ENCODE results near the gene PARD6B. TPM values are rescaled to one million over a fixed set of nuclear protein-coding genes. Genes with fewer than 3 reads are reported as not detected.

PARD6B gene
- total RNA-seq, 5 donors from 2014 or later (not counting 1 experiment from before 2014, with no cell fraction given): 5.9 to 12.4 (median 9.4) TPM

DNA sequence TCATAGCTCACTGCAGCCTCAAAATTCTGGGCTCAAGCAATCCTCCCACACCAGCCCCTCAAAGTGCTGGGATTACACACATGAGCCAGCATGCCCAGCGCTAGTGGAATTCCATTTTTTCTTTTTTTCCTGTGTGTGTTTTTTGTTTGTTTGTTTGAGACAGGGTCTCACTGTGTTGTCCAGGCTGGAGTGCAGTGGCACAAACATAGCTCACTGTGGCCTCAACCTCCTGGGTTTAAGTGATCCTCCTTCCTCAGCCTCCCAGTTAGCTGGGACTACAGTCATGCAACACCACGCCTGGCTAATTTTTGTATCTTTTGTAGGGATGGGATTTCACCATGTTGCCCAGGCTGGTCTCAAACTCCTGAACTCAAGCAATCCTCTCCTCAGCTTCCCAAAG, 14.1 kb upstream of the PARD6B start:
- H3K27ac ChIP-seq (ENCODE audit: low read length): no peak overlapping the region
- no peak overlapping the region for H3K27ac Mint-ChIP-seq
- peaks cover 0 to 25% of the 10 kb centered on the region in 2 experiments for H3K27me3 ChIP-seq (replicated peaks in 1 of 2; ENCODE audit: control insufficient read depth in 2 of 2, extremely low read depth in 1 of 2, insufficient read depth in 2 of 2, low read length in 1 of 2)
- no peak overlapping the region for H3K4me3 ChIP-seq (ENCODE audit: control insufficient read depth in 1 of 2, extremely low read depth in 1 of 2, low read length in 1 of 2)
- no peaks in the 10 kb centered on the region for H3K4me1 Mint-ChIP-seq
- DNase-seq: no peak
- H3K27me3 Mint-ChIP-seq: peaks cover 18 to 22% of the 10 kb centered on the region in 2 donors
- no peaks in the 10 kb centered on the region for H3K4me1 ChIP-seq (ENCODE audit: control insufficient read depth in 1 of 2, extremely low read depth in 1 of 2, insufficient read depth in 2 of 2, low read length in 2 of 2)
- H3K36me3 ChIP-seq (ENCODE audit: control insufficient read depth in 2 of 2, extremely low read depth in 1 of 2, insufficient read depth in 1 of 2, low read length in 1 of 2): no peaks in the 10 kb centered on the region
- CTCF ChIA-PET: no interaction called here
- H3K36me3 Mint-ChIP-seq: no peaks in the 10 kb centered on the region
- no peak for ATAC-seq (replicated peaks in 1 of 4)
- no CpG with 5 or more reads among the region's 2 CpGs for whole genome bisulfite sequencing (ENCODE audit: insufficient coverage)
- POLR2A ChIA-PET: no interaction called here
- no peak overlapping the region for H3K4me3 Mint-ChIP-seq
- no peaks in the 10 kb centered on the region for H3K9me3 ChIP-seq
- H3K9me3 Mint-ChIP-seq: no peaks in the 10 kb centered on the region

DNA sequence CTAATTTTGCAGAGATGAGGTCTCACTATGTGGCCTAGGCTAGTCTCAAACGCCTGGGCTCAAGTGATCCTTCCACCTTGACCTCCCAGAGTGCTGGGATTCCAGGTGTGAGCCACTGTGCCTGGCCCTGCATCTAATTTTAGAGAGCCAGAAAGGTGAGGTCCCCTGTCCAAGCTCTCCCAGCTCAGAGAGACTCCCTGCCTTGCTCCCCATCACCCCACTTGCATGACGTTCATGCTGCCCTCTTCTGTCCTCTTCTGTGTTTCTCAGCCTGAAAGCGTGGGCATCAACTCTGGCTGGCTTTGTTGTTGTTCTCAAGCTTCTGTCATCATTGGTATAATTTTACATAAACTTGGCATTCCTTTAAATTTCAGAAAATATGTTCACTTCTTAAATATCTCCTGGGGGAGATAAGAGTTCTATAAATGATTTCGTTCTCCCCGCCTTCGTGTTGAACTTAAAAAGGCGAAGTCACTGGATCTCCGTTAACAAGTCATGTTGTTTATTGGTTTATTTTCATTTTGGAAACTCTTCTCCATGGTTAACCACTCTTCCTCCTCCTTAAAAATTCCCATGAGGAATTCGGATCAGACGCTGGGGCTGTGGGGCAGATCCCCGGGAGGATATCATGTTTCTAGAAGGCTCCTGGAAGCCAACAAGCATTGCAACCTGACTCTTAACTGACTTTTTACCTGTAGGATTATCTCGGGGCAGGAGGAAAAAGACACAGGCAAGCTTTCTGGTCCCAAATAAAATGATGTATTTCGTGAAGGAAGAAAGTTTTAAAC, 13.2 kb upstream of the PARD6B start:
- ChIA-PET CTCF (interaction anchor here in 1 of 2 donors (0.6 kb wide), 1 partner anchor 33 kb away, joined by 3 read pairs; no protein-coding TSS in a partner anchor), POLR2A (no interaction called here)
- DNase-seq (no peak), ATAC-seq (replicated peaks in 1 of 4) (no peak)
- Histone ChIP-seq H3K27me3 (replicated peaks in 1 of 2; ENCODE audit: control insufficient read depth in 2 of 2, extremely low read depth in 1 of 2, insufficient read depth in 2 of 2, low read length in 1 of 2) (peaks cover 0 to 20% of the 10 kb centered on the region in 2 experiments), H3K9me3 (no peaks in the 10 kb centered on the region), H3K4me1 (ENCODE audit: control insufficient read depth in 1 of 2, extremely low read depth in 1 of 2, insufficient read depth in 2 of 2, low read length in 2 of 2) (no peaks in the 10 kb centered on the region), H3K36me3 (ENCODE audit: control insufficient read depth in 2 of 2, extremely low read depth in 1 of 2, insufficient read depth in 1 of 2, low read length in 1 of 2) (no peaks in the 10 kb centered on the region), H3K4me3 (ENCODE audit: control insufficient read depth in 1 of 2, extremely low read depth in 1 of 2, low read length in 1 of 2) (no peak overlapping the region), H3K27ac (ENCODE audit: low read length) (no peak overlapping the region)
- H3K27ac Mint-ChIP-seq: no peak overlapping the region
- H3K4me3 Mint-ChIP-seq: no peak overlapping the region
- H3K4me1 Mint-ChIP-seq: no peaks in the 10 kb centered on the region
- H3K9me3 Mint-ChIP-seq: no peaks in the 10 kb centered on the region
- no peaks in the 10 kb centered on the region for H3K36me3 Mint-ChIP-seq
- 59% methylated on average over 3 of the region's 13 CpGs for WGBS (ENCODE audit: insufficient coverage)
- H3K27me3 Mint-ChIP-seq: peaks cover 14 to 15% of the 10 kb centered on the region in 2 donors

DNA sequence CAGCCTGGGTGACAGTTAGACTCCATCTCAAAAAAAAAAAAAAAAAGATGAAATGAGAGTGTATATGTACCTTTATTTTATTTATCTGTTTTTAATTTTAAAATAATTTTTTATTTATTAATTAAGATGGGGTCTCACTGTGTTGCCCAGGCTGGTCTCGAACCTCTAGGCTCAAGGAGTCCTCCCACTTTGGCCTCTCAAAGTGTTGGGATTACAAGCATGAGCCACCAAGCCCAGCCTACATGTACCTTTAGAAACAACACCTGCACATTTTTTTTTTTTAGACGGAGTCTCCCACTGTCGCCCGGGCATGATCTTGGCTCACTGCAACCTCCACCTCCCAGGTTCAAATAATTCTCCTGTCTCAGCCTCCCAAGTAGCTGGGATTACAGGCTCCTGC, 12.1 kb upstream of the PARD6B start:
- no peak overlapping the region for H3K27ac ChIP-seq (ENCODE audit: low read length)
- Mint-ChIP-seq H3K27ac (no peak overlapping the region), H3K4me3 (no peak overlapping the region), H3K27me3 (peaks cover 5 to 7% of the 10 kb centered on the region in 2 donors), H3K4me1 (no peaks in the 10 kb centered on the region), H3K9me3 (no peaks in the 10 kb centered on the region), H3K36me3 (no peaks in the 10 kb centered on the region)
- no peaks in the 10 kb centered on the region for H3K9me3 ChIP-seq
- 100% methylated on average over 1 of the region's 4 CpGs for WGBS (ENCODE audit: insufficient coverage)
- H3K4me1 ChIP-seq (ENCODE audit: control insufficient read depth in 1 of 2, extremely low read depth in 1 of 2, insufficient read depth in 2 of 2, low read length in 2 of 2): no peaks in the 10 kb centered on the region
- H3K4me3 ChIP-seq (ENCODE audit: control insufficient read depth in 1 of 2, extremely low read depth in 1 of 2, low read length in 1 of 2): no peak overlapping the region
- no peaks in the 10 kb centered on the region for H3K36me3 ChIP-seq (ENCODE audit: control insufficient read depth in 2 of 2, extremely low read depth in 1 of 2, insufficient read depth in 1 of 2, low read length in 1 of 2)
- CTCF ChIA-PET: no interaction called here
- ATAC-seq (replicated peaks in 1 of 4): no peak
- POLR2A ChIA-PET: no interaction called here
- no peak for DNase-seq
- H3K27me3 ChIP-seq (replicated peaks in 1 of 2; ENCODE audit: control insufficient read depth in 2 of 2, extremely low read depth in 1 of 2, insufficient read depth in 2 of 2, low read length in 1 of 2): peaks cover 0 to 17% of the 10 kb centered on the region in 2 experiments

DNA sequence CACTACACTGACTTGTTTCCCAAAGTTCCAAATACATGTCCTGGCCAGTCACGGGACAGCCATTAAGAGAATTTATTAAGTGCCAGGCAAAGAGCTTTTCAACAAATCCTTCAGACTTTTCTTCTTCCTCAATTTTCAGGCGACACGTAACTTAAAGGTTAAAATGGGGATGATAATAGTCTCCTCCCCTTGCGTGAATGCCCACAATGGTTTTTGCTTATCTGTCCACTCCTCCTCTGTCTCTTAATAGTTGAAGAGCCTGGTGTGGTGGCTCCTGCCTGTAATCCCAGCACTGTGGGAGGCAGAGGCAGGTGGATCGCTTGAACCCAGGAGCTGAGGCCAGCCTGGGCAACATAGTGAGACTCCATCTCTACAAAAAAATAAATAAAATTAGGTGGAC, 11.4 kb upstream of the PARD6B start:
- no peak for ATAC-seq (replicated peaks in 1 of 4)
- Mint-ChIP-seq H3K9me3 (no peaks in the 10 kb centered on the region), H3K4me1 (no peaks in the 10 kb centered on the region), H3K27me3 (peaks cover 4 to 7% of the 10 kb centered on the region in 2 donors), H3K36me3 (no peaks in the 10 kb centered on the region), H3K27ac (no peak overlapping the region), H3K4me3 (no peak overlapping the region)
- ChIA-PET POLR2A (no interaction called here), CTCF (no interaction called here)
- Histone ChIP-seq H3K36me3 (ENCODE audit: control insufficient read depth in 2 of 2, extremely low read depth in 1 of 2, insufficient read depth in 1 of 2, low read length in 1 of 2) (no peaks in the 10 kb centered on the region), H3K4me3 (ENCODE audit: control insufficient read depth in 1 of 2, extremely low read depth in 1 of 2, low read length in 1 of 2) (no peak overlapping the region), H3K9me3 (no peaks in the 10 kb centered on the region), H3K27ac (ENCODE audit: low read length) (no peak overlapping the region), H3K4me1 (ENCODE audit: control insufficient read depth in 1 of 2, extremely low read depth in 1 of 2, insufficient read depth in 2 of 2, low read length in 2 of 2) (no peaks in the 10 kb centered on the region), H3K27me3 (replicated peaks in 1 of 2; ENCODE audit: control insufficient read depth in 2 of 2, extremely low read depth in 1 of 2, insufficient read depth in 2 of 2, low read length in 1 of 2) (peaks cover 0 to 16% of the 10 kb centered on the region in 2 experiments)
- no CpG with 5 or more reads among the region's 5 CpGs for WGBS (ENCODE audit: insufficient coverage)
- DNase-seq: no peak

DNA sequence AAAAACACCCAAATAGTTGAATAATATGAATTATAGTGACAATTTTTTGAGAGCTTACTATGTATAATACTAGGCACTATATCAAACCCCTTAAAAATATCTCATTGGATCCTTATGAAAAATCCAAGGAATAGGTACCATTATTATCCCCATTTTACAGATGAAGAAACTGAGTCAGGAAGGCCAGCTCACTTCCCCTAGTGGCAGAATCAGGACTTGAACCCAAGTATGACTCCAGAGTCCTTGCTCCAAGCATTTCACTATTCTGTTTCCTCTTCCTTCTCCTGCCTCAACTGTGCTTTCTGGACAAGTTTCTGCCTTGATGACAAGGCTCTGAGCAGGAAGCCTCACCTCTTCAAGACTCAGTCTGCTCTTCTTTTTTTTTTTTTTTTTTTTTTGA, 10.8 kb upstream of the PARD6B start:
- H3K4me1 ChIP-seq (ENCODE audit: control insufficient read depth in 1 of 2, extremely low read depth in 1 of 2, insufficient read depth in 2 of 2, low read length in 2 of 2): no peaks in the 10 kb centered on the region
- no peak for DNase-seq
- ATAC-seq (replicated peaks in 1 of 4): no peak
- H3K4me3 ChIP-seq (ENCODE audit: control insufficient read depth in 1 of 2, extremely low read depth in 1 of 2, low read length in 1 of 2): no peak overlapping the region
- no peaks in the 10 kb centered on the region for H3K36me3 ChIP-seq (ENCODE audit: control insufficient read depth in 2 of 2, extremely low read depth in 1 of 2, insufficient read depth in 1 of 2, low read length in 1 of 2)
- Mint-ChIP-seq H3K27ac (no peak overlapping the region), H3K36me3 (no peaks in the 10 kb centered on the region), H3K27me3 (peaks cover 4 to 7% of the 10 kb centered on the region in 2 donors), H3K4me3 (no peak overlapping the region), H3K9me3 (no peaks in the 10 kb centered on the region), H3K4me1 (no peaks in the 10 kb centered on the region)
- CTCF ChIA-PET: interaction anchor here (0.6 kb wide), 2 partner anchors 44 to 62 kb away, joined by 4 to 7 read pairs; no protein-coding TSS in a partner anchor
- H3K27ac ChIP-seq (ENCODE audit: low read length): no peak overlapping the region
- no peaks in the 10 kb centered on the region for H3K9me3 ChIP-seq
- peaks cover 0 to 16% of the 10 kb centered on the region in 2 experiments for H3K27me3 ChIP-seq (replicated peaks in 1 of 2; ENCODE audit: control insufficient read depth in 2 of 2, extremely low read depth in 1 of 2, insufficient read depth in 2 of 2, low read length in 1 of 2)
- POLR2A ChIA-PET: interaction anchor here in 1 of 2 donors (0.6 kb wide), 1 partner anchor 9 kb away, joined by 4 read pairs; no protein-coding TSS in a partner anchor

DNA sequence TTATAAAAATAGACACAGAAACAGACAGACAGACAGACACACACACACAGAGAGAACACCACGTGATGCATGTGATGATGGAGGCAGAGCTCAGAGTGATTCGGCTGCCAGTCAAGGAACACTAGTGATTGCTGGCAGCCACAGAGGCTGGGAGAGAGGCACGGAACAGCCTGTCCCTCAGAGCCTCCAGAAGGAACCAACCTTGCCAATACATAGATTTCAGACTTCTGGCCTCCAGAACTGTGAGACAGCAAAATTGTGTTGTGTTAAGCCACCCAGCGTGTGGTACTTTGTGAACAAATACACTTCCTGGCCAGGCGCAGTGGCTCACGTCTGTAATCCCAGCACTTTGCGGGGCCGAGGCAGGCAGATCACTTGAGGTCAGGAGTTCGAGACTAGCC, 9.5 kb upstream of the PARD6B start:
- Histone ChIP-seq H3K4me1 (ENCODE audit: control insufficient read depth in 1 of 2, extremely low read depth in 1 of 2, insufficient read depth in 2 of 2, low read length in 2 of 2) (no peaks in the 10 kb centered on the region), H3K4me3 (ENCODE audit: control insufficient read depth in 1 of 2, extremely low read depth in 1 of 2, low read length in 1 of 2) (no peak overlapping the region), H3K9me3 (no peaks in the 10 kb centered on the region), H3K36me3 (ENCODE audit: control insufficient read depth in 2 of 2, extremely low read depth in 1 of 2, insufficient read depth in 1 of 2, low read length in 1 of 2) (no peaks in the 10 kb centered on the region), H3K27ac (ENCODE audit: low read length) (no peak overlapping the region), H3K27me3 (replicated peaks in 1 of 2; ENCODE audit: control insufficient read depth in 2 of 2, extremely low read depth in 1 of 2, insufficient read depth in 2 of 2, low read length in 1 of 2) (peaks cover 0 to 22% of the 10 kb centered on the region in 2 experiments)
- CTCF ChIA-PET: interaction anchor here in 1 of 2 donors (0.6 kb wide), 1 partner anchor 255 kb away, joined by 4 read pairs; no protein-coding TSS in a partner anchor
- DNase-seq (no peak), ATAC-seq (replicated peaks in 1 of 4) (no peak)
- H3K4me3 Mint-ChIP-seq: no peak overlapping the region
- no peak overlapping the region for H3K27ac Mint-ChIP-seq
- H3K9me3 Mint-ChIP-seq: no peaks in the 10 kb centered on the region
- H3K36me3 Mint-ChIP-seq: no peaks in the 10 kb centered on the region
- no peaks in the 10 kb centered on the region for H3K4me1 Mint-ChIP-seq
- peaks cover 2 to 7% of the 10 kb centered on the region in 2 donors for H3K27me3 Mint-ChIP-seq
- WGBS (ENCODE audit: insufficient coverage): 85% methylated on average over 7 of the region's 9 CpGs
- POLR2A ChIA-PET: no interaction called here

Data from T-cell (primary cell).